ENCODE results near the gene TMEM271. TPM values are rescaled to one million over a fixed set of nuclear protein-coding genes. Genes with fewer than 3 reads are reported as not detected.

TMEM271 gene
- total and polyA plus RNA-seq, 2 experiments from 2014 or later: not detected

- Histone ChIP-seq H3K4me2 (no peak overlapping the region), H3K9me2 (replicated peaks; ENCODE audit: insufficient read depth) (no peaks in the 10 kb centered on the region), H2AFZ (no peak overlapping the region), H3K27me3 (no peaks in the 10 kb centered on the region), H3K4me3 (no peak overlapping the region), H3K27ac (no peak overlapping the region), H3K9me3 (ENCODE audit: low read depth) (no peaks in the 10 kb centered on the region), H3K4me1 (ENCODE audit: insufficient read depth) (no peaks in the 10 kb centered on the region), H3K36me3 (replicated peaks; ENCODE audit: insufficient read depth, low read depth) (no peaks in the 10 kb centered on the region), H4K20me1 (ENCODE audit: insufficient read depth, poor library complexity, severe bottlenecking) (no peaks in the 10 kb centered on the region), H3K79me2 (no peaks in the 10 kb centered on the region)
- DNase-seq (ENCODE audit: low spot score): no peak
- 90% methylated on average over 19 of the region's 22 CpGs for WGBS (ENCODE audit: low lambda C conversion rate, missing lambda C conversion rate)
- no peak for TF ChIP-seq EZH2 (IDR thresholded peaks at IDR 0.05; ENCODE audit: borderline replicate concordance)
- TF ChIP-seq CTCF (IDR thresholded peaks at IDR 0.05; ENCODE audit: poor library complexity): no peak
- TF ChIP-seq EZH2phosphoT487 (IDR thresholded peaks at IDR 0.05; ENCODE audit: low read depth, severe bottlenecking, unreplicated experiment): no peak
Measured at GRCh38 chr4:621296-622070, 45.4 kb upstream of the TMEM271 start.

GRCh38 chr4:620851-621261 is 44.8 kb upstream of the TMEM271 start:
- no peak overlapping the region for H3K4me2 ChIP-seq
- no peaks in the 10 kb centered on the region for H3K79me2 ChIP-seq
- H3K9me2 ChIP-seq (replicated peaks; ENCODE audit: insufficient read depth): no peaks in the 10 kb centered on the region
- no peak overlapping the region for H3K4me3 ChIP-seq
- no peak for TF ChIP-seq EZH2phosphoT487 (IDR thresholded peaks at IDR 0.05; ENCODE audit: low read depth, severe bottlenecking, unreplicated experiment)
- no peak for TF ChIP-seq EZH2 (IDR thresholded peaks at IDR 0.05; ENCODE audit: borderline replicate concordance)
- TF ChIP-seq CTCF (IDR thresholded peaks at IDR 0.05; ENCODE audit: poor library complexity): no peak
- DNase-seq (ENCODE audit: low spot score): no peak
- no peaks in the 10 kb centered on the region for H4K20me1 ChIP-seq (ENCODE audit: insufficient read depth, poor library complexity, severe bottlenecking)
- no peak overlapping the region for H3K27ac ChIP-seq
- no peaks in the 10 kb centered on the region for H3K27me3 ChIP-seq
- 94% methylated on average over 19 of the region's 19 CpGs for WGBS (ENCODE audit: low lambda C conversion rate, missing lambda C conversion rate)
- H3K4me1 ChIP-seq (ENCODE audit: insufficient read depth): no peaks in the 10 kb centered on the region
- no peaks in the 10 kb centered on the region for H3K9me3 ChIP-seq (ENCODE audit: low read depth)
- no peaks in the 10 kb centered on the region for H3K36me3 ChIP-seq (replicated peaks; ENCODE audit: insufficient read depth, low read depth)
- H2AFZ ChIP-seq: no peak overlapping the region

GRCh38 chr4:620201-620600 is 44.1 kb upstream of the TMEM271 start:
- no peaks in the 10 kb centered on the region for H3K9me3 ChIP-seq (ENCODE audit: low read depth)

More at GRCh38 chr4:620201-620600, 44.1 kb upstream of the TMEM271 start:
- Histone ChIP-seq H3K27ac (no peak overlapping the region), H3K9me2 (replicated peaks; ENCODE audit: insufficient read depth) (no peaks in the 10 kb centered on the region), H4K20me1 (ENCODE audit: insufficient read depth, poor library complexity, severe bottlenecking) (no peaks in the 10 kb centered on the region), H2AFZ (no peak overlapping the region), H3K4me2 (no peak overlapping the region), H3K79me2 (no peaks in the 10 kb centered on the region), H3K27me3 (no peaks in the 10 kb centered on the region), H3K36me3 (replicated peaks; ENCODE audit: insufficient read depth, low read depth) (no peaks in the 10 kb centered on the region), H3K4me3 (no peak overlapping the region), H3K4me1 (ENCODE audit: insufficient read depth) (no peaks in the 10 kb centered on the region)
- no peak for TF ChIP-seq EZH2 (IDR thresholded peaks at IDR 0.05; ENCODE audit: borderline replicate concordance)
- no peak for TF ChIP-seq CTCF (IDR thresholded peaks at IDR 0.05; ENCODE audit: poor library complexity)
- TF ChIP-seq EZH2phosphoT487 (IDR thresholded peaks at IDR 0.05; ENCODE audit: low read depth, severe bottlenecking, unreplicated experiment): no peak
- WGBS (ENCODE audit: low lambda C conversion rate, missing lambda C conversion rate): 88% methylated on average over 11 of the region's 11 CpGs
- no peak for DNase-seq (ENCODE audit: low spot score)
